HG03280 (cell line): ENCODE data around the gene PWWP2A.
"Not testable (repeated sequence)": the region's sequence is repeated elsewhere in the genome, so short reads cannot be mapped to it uniquely, and the experiment has no call there.

Experiments used
- ATAC-seq: cut with Tn5 transposase; IDR thresholded peaks from one replicate; pipeline ENCODE4 v1.9.1; 2021; ENCODE audit warnings: mild to moderate bottlenecking, moderate library complexity; ENCODE audit not compliant: unreplicated experiment

Gene PWWP2A

GRCh38 chr5:160081495-160081894 is 37.8 kb downstream of the PWWP2A start:
- ATAC-seq = no peak

- no peak for ATAC-seq
These were observed 39.5 kb downstream of the PWWP2A start for GRCh38 chr5:160079753-160080152.

- no peak for ATAC-seq
These were observed 42.3 kb downstream of the PWWP2A start for GRCh38 chr5:160076997-160077396.

- no peak for ATAC-seq
These were observed 44.2 kb downstream of the PWWP2A start for GRCh38 chr5:160075073-160075472.

GRCh38 chr5:160071916-160072315 is 47.3 kb downstream of the PWWP2A start:
- ATAC-seq = no peak

- ATAC-seq = no peak
These were observed 47.7 kb downstream of the PWWP2A start for GRCh38 chr5:160071516-160071915.

- ATAC-seq = not testable (repeated sequence)
These were observed 50.1 kb downstream of the PWWP2A start for GRCh38 chr5:160069120-160069519.

- no peak for ATAC-seq
These were observed 54.1 kb downstream of the PWWP2A start for GRCh38 chr5:160064995-160065614.

GRCh38 chr5:160064417-160064810 is 54.8 kb downstream of the PWWP2A start:
- no peak for ATAC-seq

GRCh38 chr5:160061770-160062169 is 57.5 kb downstream of the PWWP2A start:
- no peak for ATAC-seq

- no peak for ATAC-seq
These were observed 59.2 kb downstream of the PWWP2A start for GRCh38 chr5:160060001-160060400.

GRCh38 chr5:160057256-160057655 is 62.0 kb downstream of the PWWP2A start:
- no peak for ATAC-seq

GRCh38 chr5:160054831-160055230 is 64.4 kb downstream of the PWWP2A start:
- ATAC-seq = no peak

- no peak for ATAC-seq
These were observed 65.2 kb downstream of the PWWP2A start for GRCh38 chr5:160054047-160054446.

- ATAC-seq = no peak
These were observed 70.2 kb downstream of the PWWP2A start for GRCh38 chr5:160049099-160049498.

- no peak for ATAC-seq
These were observed 71.1 kb downstream of the PWWP2A start for GRCh38 chr5:160048131-160048530.

GRCh38 chr5:160047423-160047822 is 71.8 kb downstream of the PWWP2A start:
- no peak for ATAC-seq

GRCh38 chr5:160044967-160045366 is 74.3 kb downstream of the PWWP2A start:
- ATAC-seq = no peak

- ATAC-seq = no peak
These were observed 74.9 kb downstream of the PWWP2A start for GRCh38 chr5:160044391-160044804.

GRCh38 chr5:160042671-160043070 is 76.6 kb downstream of the PWWP2A start:
- no peak for ATAC-seq
